HG03460 (cell line): ENCODE data around the gene NRCAM.

Source experiments
- ATAC-seq: cut with Tn5 transposase; IDR thresholded peaks from one replicate; pipeline ENCODE4 v1.9.1; 2021; ENCODE audit not compliant: unreplicated experiment

NRCAM gene

DNA sequence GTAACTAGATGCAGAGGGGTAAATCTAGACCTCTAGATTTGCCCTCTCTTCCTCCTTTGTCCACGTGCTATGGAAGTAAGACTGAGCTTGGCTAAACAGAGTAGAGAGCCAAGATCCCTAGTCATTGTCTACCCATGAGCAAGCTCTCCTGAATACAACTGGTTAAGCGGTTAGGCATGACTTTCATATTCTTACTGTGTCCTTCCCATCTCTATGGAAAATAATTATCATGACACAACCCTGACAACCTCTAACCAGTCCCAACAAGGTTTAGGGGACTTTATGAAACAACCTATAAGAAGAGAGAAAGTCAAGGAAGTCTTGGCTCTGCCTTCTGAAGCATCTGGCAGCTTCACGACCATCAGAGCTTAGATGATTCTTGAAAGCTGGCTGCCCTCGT is 318.2 kb downstream of the NRCAM start:
- no peak for ATAC-seq

DNA sequence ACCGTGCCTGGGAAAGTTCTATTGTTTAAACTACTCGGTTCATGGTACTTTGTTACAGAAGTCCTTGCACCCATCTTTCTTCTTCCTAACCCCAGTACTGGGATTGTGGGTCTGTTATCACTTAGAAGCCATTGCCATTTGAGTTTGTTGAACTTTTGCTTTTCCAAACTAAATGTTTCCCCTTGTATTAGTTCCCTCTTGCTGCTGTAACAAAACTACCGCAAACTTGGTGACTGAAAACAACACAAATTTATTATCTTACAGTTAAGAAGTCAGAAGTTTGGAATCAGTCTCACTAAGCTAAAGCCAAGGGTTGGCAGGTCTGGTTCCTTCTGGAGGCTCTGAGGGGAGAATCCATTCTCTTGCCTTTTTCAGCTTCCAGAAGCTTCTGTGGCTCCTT is 319.2 kb downstream of the NRCAM start:
- no peak for ATAC-seq

DNA sequence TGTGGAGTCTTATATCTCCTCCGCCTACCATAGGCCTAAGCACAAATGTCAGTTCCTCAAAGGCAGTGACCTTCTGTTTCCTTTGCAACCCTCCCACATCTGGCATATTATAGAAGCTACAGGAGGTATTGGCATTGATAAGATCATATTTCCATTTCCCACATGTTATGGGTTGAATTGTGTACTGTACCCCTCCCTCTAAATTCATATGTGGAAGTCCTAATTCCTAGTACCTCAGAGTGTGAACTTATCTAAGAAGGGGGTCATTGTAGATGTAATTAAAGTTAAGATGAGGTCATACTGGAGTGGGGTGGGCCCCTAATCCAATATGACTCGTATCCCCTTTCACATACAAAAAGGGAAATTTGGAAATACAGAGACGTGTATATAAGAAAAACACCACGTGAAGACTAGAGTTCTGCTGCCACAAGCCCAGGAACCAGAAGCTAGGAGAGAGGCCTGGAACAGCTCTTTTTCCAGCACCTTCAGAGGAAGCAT is 320.0 kb downstream of the NRCAM start:
- ATAC-seq, result peak; percentile 16

DNA sequence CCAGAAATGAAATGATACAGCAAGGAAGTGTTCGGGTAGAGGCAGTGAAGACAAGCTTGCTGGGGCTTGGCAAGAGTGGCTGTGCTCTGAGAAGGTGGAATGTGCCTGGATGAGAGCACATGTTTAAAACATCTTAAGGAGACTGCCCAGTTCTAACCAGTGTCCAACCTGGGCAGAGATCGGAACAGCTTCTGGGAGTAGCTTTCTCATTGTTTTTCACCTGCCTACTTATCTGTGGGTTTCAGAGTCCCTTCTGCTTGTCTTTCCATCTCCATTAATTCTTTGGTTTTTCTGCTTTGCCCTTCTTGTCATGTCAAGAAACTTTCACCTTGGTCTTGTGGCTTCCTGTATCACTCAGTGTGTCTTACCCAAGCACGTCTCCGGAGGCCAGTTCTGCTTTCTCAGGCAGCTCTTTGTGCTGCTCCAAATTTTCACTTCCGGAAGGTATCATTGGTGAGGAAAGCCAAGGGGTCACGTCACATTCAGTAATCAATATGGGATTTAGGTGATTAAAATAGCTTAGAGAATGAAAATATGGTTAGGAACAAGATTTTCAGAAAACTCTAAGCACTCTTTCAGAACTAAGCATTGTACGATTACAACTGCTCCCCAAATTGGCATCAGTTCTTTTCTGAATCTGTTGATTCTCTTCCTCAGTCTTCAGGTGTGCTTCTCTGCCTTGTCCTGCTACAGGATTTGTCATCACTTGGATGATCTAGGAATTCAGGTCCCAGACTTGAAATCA is 320.6 kb downstream of the NRCAM start:
- peak; percentile 98 for ATAC-seq

DNA sequence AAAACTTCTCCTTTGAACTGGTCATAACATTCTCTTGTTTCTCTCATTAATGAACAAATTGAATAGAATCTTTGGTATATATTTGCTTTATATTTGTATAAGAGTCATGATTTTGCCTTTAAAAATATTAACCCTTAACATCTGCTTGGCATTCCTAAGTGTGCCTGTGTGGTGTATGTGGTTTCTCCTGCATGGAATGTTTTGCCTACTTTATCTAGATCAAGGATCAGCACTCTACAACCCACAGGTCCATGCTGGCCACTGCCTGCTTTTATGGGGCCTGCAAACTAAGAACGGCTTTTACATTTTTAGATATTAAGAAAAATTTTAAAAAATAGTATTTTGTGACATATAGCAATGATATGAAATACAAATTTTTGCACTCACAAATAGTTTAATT is 321.8 kb downstream of the NRCAM start:
- no peak for ATAC-seq

DNA sequence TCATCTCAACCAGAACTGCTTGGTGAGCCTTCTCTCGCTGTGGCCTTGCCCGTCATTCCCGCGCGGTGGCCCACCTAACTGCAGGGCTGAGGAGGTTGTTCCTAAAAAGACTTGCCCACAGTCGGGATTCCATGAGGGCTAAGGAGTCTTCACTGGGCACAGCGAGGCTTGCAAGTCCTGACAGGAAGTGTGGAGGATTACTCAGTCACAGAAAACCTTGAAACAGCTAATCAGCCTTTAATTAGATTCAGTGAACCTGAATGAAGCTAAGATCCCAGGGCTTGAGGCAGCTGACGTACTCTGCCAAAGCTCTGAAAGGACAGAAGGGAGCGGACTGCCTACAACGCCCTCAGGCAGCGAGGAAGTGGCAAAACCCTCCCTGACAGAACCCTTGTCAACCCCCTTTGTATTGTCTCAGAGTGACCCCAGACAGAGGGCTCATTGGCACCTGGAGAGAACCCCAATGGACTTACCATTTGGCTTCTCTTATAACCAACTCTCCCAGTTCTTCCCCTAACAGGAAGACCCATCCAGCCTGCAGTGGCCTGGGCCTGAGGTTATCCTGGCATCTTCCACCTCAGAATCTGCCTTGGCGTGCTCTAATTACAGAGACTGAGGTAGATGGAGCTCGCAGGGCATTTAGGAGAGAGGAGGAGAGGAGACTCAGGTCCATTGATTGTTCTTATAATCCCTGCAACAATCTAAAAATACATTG is 323.5 kb downstream of the NRCAM start:
- no peak for ATAC-seq

DNA sequence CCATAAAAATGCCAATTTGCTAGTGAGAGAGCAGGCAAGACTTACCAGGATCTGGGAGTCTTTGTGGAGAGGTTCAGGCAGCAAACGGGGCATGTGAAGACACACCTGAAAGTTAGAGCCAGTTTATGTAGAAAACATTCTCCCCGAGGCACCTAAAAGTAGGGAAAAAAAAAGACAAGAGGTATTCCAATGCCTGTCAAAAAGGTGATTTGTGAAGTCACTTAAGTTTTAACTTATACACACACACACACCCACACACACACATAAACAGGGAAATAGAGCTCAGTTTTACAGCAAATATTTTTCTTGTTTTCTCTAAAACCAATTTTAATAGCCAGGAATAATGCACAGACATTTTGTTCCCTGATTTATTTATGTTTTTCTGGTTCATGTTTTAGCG is 326.0 kb downstream of the NRCAM start, which contains the start of gene LAMB4:
LAMB4 (minus strand) TSS at position 101 of the 400 bp plus-strand sequence. CDS start 7,197 bp downstream, outside the sequence.
- ATAC-seq, result no peak

DNA sequence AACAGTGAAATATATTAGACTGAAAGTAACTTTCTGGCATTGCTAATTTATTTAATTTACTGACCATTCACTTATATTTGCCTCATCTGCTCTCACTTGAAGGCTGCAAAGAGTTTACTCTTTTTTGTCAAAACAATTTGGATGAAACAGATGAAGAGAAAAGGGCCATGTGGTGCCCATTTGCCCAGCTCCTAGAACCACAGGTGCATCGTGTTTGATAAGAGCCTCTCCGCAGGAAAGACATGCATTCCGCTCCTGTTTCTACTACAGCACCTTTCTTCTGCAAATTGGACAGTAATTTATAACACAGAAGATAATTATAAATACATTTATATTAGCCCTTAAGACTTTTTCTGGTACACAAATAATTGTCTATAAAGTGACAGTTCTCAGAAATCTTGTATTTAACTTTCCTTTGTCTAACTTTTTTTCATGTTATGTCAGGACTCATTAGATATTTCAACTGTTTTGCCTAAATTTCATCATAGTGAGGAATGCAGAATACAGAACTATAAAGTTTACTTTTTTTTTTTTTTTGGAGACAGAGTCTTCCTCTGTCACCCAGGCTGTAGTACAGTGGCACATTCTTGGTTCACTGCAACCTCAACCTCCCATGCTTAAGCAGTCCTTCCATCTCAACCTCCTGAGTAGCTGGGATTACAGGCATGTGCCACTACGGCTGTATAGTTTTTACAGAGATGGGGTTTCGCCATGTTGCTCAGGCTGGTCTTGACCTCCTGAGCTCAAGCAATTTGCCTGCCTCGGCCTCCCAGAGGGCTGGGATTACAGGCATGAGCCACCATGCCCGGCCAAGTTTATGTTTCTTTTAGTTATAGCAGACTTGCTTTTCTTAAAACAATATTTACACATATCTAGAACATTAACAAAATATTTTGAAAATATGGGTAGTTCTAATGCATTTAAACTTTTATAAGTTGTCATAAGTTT is 326.9 kb downstream of the NRCAM start:
- no peak for ATAC-seq

DNA sequence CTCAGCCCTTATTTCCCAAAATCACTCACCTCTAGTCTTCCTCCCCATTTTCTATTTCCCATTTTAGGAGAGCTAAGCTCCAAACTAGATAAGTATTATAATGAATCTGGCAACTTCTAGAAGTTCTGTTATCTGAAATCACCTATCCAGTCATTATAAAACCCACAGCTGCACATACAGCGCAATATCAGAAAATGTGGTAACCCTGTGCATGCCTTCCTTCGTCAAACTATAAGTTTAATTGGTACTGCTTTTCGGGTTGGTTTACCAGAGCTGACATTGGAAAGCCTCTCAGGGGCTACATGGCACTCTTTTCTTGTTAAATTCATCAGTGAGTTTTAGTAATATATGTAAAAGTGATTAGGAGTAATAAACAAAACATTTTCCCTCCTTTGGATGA is 327.7 kb downstream of the NRCAM start:
- ATAC-seq, result no peak

DNA sequence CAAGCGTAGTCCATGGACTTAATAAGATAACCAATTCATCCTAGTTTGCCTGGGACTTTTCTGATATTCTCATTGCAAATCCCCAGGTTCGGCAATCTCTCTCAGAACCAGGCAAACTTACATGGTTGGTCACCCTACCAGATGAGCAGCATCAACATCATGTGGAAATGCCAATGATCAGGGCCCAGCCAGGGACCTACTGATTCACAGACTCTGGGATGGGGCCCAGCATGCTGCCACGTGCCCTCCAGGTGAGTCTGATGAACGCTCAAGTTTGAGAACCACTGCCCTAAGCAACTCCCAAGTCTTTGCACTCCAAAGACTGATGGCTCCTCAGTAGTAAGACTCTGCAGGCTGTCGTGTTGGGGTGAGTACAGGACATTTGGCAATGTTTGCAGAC is 328.8 kb downstream of the NRCAM start:
- ATAC-seq, result no peak

DNA sequence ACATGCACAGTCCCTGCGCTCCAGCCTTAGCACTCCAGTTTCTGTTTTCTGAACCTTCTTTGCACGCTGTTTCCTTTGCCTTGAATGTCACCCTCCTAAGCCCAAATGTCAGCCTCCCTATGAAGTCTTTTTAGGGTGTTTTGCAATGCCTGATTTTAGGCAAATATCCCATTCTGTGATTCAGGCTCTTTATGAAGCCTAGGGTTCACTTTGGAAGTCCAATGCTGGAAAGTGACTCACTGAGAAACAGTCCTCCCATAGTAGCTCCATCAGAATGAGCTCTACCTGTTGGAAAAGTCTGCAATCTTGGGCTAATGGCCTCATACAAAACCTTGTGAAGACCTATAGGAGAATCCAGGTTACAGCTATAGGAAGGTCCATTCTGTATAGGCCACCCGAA is 331.4 kb downstream of the NRCAM start:
- ATAC-seq, result no peak

DNA sequence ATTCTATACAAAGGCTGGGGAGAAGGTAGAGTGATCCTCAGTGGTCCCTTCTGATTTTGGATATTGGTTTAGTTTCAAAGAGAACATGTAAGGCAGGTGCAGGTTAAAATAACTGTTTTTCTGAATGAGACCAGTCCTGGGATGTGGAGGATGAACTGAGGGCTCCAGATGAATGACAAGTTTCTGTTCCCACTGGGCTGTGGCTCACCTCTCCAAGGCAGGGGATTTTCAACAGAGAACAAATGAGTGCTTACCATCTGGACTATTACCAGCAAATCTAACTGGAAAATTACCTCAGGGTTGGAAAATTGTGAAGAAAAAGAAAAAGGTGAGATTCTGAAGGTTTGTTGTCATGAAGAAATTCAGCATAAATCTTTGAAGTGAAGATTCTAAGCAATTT is 334.1 kb downstream of the NRCAM start:
- ATAC-seq, result no peak

DNA sequence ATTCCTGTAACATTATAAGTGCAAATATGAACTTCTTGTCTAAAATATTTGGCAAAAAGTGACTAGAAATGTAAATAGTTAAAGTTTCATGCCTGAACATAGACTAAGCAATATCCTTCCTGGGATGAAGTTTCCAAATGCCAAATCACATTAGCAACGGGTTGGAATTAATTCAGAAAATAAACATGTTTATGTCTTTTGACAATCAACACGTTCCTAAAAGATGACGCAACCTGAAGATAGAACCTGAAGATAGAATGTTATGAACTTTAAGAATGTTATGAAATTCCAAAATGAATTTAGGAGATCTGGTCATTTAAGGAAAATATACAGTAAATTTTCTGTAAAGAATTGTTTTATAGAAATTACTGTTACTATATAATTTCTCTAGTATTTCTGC is 335.3 kb downstream of the NRCAM start:
- ATAC-seq, result no peak

DNA sequence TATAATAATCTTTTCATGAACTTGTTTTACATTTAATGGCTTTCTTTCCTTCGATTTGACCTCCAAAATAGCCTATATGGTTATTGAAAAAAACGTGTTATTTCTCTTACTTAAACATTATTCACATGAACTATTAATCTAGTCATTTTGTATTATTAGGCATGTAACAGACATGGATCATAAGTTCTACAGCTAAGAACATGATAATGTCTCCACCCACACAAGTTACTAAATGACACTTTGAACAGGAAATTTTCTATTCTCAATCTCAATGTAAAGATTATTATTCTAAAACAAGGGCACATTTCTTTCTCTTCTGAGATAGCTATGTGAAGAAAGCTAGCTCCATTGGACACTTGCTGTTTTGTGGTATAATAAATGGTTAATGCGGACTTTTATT is 336.0 kb downstream of the NRCAM start:
- no peak for ATAC-seq

DNA sequence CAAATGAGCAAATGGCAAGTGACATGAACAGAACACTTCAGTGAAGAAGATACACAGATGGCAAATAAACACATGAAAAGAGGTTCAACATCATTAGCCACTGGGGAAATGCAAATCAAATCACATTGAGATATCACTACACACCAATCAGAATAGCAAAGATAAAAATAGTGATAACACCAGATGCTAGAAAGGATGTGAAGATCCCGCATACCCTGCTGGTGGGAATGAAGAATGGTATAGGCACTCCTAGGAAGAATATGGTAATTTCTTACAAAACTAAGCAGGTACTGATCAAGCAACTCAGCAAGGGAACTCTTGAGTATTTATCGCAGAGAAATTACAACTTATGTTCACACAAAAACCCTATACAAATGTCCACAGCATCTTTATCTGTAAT is 337.3 kb downstream of the NRCAM start:
- ATAC-seq, result no peak

DNA sequence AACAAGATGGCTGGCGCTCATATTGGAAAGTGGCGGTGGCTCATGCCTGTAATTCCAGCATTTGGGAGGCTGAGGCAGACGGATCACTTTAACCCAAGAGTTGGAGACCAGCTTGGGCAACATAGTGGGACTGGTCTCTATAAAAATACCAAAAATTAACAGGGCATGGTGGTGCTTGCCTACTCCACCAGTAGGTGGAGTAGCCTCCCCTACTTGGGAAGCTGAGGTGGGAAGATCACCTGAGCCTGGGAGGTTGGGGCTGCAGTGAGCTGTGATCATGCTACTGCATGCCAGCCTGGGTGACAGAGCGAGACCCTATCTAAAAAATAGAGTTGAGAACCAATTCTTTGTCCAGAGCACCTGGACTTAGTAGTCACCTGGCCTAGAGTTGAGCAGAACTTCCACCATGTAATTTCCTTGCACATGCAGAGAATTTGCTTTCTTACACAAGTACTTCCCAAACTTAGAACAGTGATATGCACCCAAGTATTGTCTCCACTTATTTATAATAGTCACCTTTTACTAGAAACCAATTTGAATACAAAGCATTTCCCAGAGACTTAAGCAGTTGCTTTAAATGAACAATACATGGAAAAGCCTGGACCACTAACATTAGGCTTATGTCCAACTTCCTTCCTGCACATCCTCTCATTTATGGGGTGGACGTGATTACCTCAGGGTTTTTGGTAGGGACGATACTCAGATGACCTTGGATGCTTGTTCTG is 342.0 kb downstream of the NRCAM start:
- peak; percentile 88 for ATAC-seq

DNA sequence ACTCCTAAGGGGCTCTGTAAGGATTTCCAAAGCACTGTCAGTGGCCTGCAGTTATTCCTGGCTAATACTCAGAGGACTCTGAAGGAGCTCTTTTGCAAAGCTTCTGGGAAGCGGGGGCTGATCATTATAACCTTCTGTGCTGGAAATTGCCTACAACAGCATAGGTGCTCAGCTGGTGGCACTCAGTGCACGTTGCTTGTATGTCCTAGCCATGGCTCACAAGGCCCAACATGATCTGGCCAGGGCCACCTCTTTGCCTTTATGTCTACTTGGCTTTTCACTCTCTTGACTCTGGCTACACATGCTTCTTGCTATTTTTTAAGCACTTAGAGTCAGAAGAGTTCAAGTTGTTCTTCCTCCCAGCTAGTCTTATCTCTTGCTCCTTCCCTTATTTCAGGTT is 343.6 kb downstream of the NRCAM start:
- ATAC-seq, result no peak

DNA sequence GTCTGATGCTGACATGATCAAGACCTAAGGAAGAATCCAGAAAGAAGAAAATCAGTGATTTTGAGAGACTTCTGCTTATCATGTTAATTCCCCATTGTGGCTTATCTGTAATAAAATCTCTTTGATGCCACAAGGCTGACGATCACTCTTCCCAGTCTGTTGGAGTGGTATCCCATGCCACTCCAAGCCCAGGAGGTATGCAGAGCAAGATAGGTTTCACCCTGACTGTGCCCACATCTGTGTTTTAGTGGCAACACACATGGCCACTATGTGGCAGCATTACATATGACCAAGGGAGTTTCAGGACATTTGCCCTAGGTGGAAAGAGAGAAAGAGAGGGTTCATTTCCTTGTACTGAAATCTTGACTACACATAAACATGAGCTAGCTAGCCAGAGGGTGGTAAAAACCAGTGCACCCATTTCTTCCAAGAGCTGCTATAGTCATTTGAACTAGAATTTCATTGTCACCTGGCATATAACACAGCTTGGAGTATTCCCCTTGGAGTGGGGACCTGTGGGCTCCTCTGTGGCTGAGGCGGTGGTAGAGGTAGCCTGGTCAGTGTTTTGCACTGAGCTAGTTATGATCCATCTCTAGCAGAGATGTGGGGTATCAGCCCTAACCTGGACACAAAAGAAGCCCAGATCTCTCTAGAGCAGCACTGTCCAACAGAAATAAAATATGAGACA is 346.9 kb downstream of the NRCAM start:
- ATAC-seq, result no peak

DNA sequence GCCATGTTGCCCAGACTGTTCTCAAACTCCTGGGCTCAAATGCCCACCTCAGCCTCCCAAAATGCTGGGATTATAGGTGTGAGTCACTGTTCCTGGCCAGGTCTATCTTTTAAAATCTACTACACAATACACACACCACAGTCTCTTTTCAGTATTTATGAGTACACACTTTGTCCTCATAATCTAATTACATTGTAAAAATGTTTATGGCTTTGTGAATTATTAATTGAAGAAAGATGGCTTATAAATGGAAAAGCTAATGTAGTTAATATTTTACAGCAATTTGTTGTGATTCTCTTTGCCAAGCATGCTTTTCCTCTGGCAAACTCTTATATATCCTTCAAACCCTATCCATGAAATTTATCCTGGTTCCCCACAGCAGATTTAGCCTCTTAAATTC is 348.1 kb downstream of the NRCAM start:
- ATAC-seq, result no peak

DNA sequence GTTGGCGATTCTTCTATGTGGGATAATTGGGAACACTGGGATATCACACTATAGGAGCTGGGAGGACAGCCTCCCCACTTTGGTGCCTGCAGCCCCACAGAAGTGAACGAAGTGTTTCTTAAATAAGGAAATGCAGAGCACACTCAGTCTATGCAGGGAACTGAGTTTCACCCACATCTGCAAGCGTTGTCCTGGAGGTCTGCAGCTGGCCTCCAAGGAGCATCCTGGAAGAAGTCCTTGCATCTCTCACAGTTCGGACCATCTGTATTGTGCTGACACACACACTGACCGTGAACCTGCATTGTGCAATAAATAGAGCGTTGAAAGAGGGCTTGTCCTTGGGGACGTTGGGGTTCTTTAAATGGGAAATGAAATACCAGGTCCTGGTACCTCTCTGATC is 351.9 kb downstream of the NRCAM start:
- ATAC-seq, result no peak
